Caco-2 (cell line): ENCODE results near the gene APRT. TPM values are rescaled to one million over a fixed set of nuclear protein-coding genes. Genes with fewer than 3 reads are reported as not detected.
A peak's percentile ranks its signal among the peaks of the same experiment; 100 is the strongest.
"Not testable (repeated sequence)": the region's sequence is repeated elsewhere in the genome, so short reads cannot be mapped to it uniquely, and the experiment has no call there.

Experiments used
- BruUV-seq: library from RNA; stranded (reverse); fragments of 400-500 nt; replicated peaks from 2 replicates; lab custom pipeline; 2021; lab: Mats Ljungman, UMichigan
- CTCF ChIA-PET: fragments of 300-600 bp; sonication (Branson Sonifier 250); formaldehyde crosslinking; loops from one replicate; lab custom pipeline; 2022; ENCODE audit warnings: antibody characterized with exemption; lab: Charles Lee
- POLR2A ChIA-PET: fragments of 300-600 bp; sonication (Branson Sonifier 250); formaldehyde crosslinking; loops from one replicate; lab custom pipeline; 2022; ENCODE audit warnings: antibody characterized with exemption; lab: Charles Lee
- DNase-seq, 2 experiments: peaks; one replicate each; pipeline versions ENCODE4 v3.0.0 to v3.0.0-alpha.2; 2020 to 2022
- H3K27me3 ChIP-seq: replicated peaks from 2 replicates; pipeline ENCODE4 v1.6.0; 2011; ENCODE audit warnings: low read length; ENCODE audit not compliant: control insufficient read depth, insufficient read depth
- H3K36me3 ChIP-seq: 2 replicates; pipeline ENCODE4 v1.5.1; 2011; ENCODE audit warnings: low read length; ENCODE audit not compliant: control insufficient read depth, insufficient read depth
- H3K4me1 ChIP-seq: fragments of 250-450 bp; sonication (Bioruptor Pico); 2 replicates; pipeline ENCODE4 v1.5.1; 2020; ENCODE audit warnings: mild to moderate bottlenecking
- H3K4me3 ChIP-seq: 2 replicates; pipeline ENCODE4 v1.5.1; 2011; ENCODE audit warnings: low read depth, mild to moderate bottlenecking, control low read depth, low read length
- H3K9me3 ChIP-seq: fragments of 250-450 bp; sonication (Bioruptor Pico); 2 replicates; pipeline ENCODE4 v1.5.1; 2020; ENCODE audit warnings: mild to moderate bottlenecking, moderate library complexity
- H3K27ac Mint-ChIP-seq: one replicate; pipeline ENCODE4 v1.8.0; 2022; ENCODE audit warnings: mixed read lengths; ENCODE audit not compliant: unreplicated experiment
- H3K27me3 Mint-ChIP-seq: one replicate; pipeline ENCODE4 v1.8.0; 2022; ENCODE audit warnings: mixed read lengths; ENCODE audit not compliant: insufficient read depth, unreplicated experiment
- H3K36me3 Mint-ChIP-seq: one replicate; pipeline ENCODE4 v1.8.0; 2022; ENCODE audit warnings: mild to moderate bottlenecking, mixed read lengths; ENCODE audit not compliant: insufficient read depth, unreplicated experiment
- H3K4me1 Mint-ChIP-seq: one replicate; pipeline ENCODE4 v1.8.0; 2022; ENCODE audit warnings: low read depth, mixed read lengths; ENCODE audit not compliant: unreplicated experiment
- H3K4me3 Mint-ChIP-seq: one replicate; pipeline ENCODE4 v1.8.0; 2022; ENCODE audit warnings: mild to moderate bottlenecking, moderate library complexity, mixed read lengths; ENCODE audit not compliant: unreplicated experiment
- H3K9me3 Mint-ChIP-seq: one replicate; pipeline ENCODE4 v1.8.0; 2022; ENCODE audit warnings: mixed read lengths; ENCODE audit not compliant: unreplicated experiment
- CTCF ChIP-seq, 2 experiments: fragments of 200-600 bp in 1 of 2; IDR thresholded peaks; 1 replicate in 1 of 2; 2 replicates in 1 of 2; pipeline versions ENCODE4 v1.5.1 to v1.8.0; 2011 to 2022; ENCODE audit warnings: antibody characterized with exemption in 1 of 2, control low read depth in 1 of 2, inconsistent platforms in 1 of 2, low read depth in 1 of 2, low read length in 1 of 2, mild to moderate bottlenecking in 1 of 2, moderate library complexity in 1 of 2; ENCODE audit not compliant: insufficient read depth in 1 of 2, severe bottlenecking in 1 of 2, unreplicated experiment in 1 of 2
- intact Hi-C: fragments of 100-400 bp; cut with micrococcal nuclease; formaldehyde crosslinking; loops from one replicate; pipeline ENCODE4 v1.10.0; 2022; ENCODE audit not compliant: unreplicated experiment
- total RNA-seq: library from RNA; stranded (reverse); gene quantifications from 2 replicates; pipeline ENCODE4 v1.2.3, GENCODE V29; 2022

The APRT gene
- total RNA-seq, 1 experiment from 2014 or later, result 251 TPM

GRCh38 chr16:88772871-88773811 lies 38.6 kb downstream of the APRT start:
- peaks cover 63% of the 10 kb centered on the region for H3K4me1 ChIP-seq
- BruUV-seq, result no TSS peak
- no peak overlapping the region for H3K4me3 ChIP-seq
- no peak for TF ChIP-seq CTCF (IDR thresholded peaks at IDR 0.05; ENCODE audit: insufficient read depth in 1 of 2, low read depth in 1 of 2, low read length in 1 of 2, severe bottlenecking in 1 of 2, unreplicated experiment in 1 of 2)
- Mint-ChIP-seq H3K27me3 (no peaks in the 10 kb centered on the region), H3K4me1 (peaks cover 33% of the 10 kb centered on the region), H3K9me3 (no peaks in the 10 kb centered on the region), H3K36me3 (peaks cover 73% of the 10 kb centered on the region), H3K4me3 (peak overlapping the region; percentile 27), H3K27ac (peak overlapping the region; percentile 67)
- no peaks in the 10 kb centered on the region for H3K27me3 ChIP-seq
- peak; percentile 65 to 79 for DNase-seq
- no peaks in the 10 kb centered on the region; the same call in 1 of the 2 replicates for H3K36me3 ChIP-seq
- H3K9me3 ChIP-seq, result no peaks in the 10 kb centered on the region
- POLR2A ChIA-PET, result interaction anchor here (1.9 kb wide), 1 partner anchor 36 kb away, joined by 7 read pairs; no protein-coding TSS in a partner anchor
- CTCF ChIA-PET, result interaction anchor here (0.7 to 2.8 kb wide), 5 partner anchors 10 to 174 kb away, joined by 3 to 24 read pairs (median 9); no protein-coding TSS in a partner anchor
- intact Hi-C loops, result no loop called here

GRCh38 chr16:88771781-88772180 lies 39.9 kb downstream of the APRT start:
- H3K27ac Mint-ChIP-seq, H3K27me3 ChIP-seq, DNase-seq, intact Hi-C loops, POLR2A ChIA-PET, H3K9me3 ChIP-seq, H3K27me3 Mint-ChIP-seq, H3K4me3 Mint-ChIP-seq, H3K4me3 ChIP-seq, BruUV-seq, H3K9me3 Mint-ChIP-seq, H3K36me3 ChIP-seq: not testable (repeated sequence)
- peaks cover 76% of the 10 kb centered on the region for H3K4me1 ChIP-seq
- peaks cover 65% of the 10 kb centered on the region for H3K36me3 Mint-ChIP-seq
- CTCF ChIA-PET, result interaction anchor here (2.8 kb wide), 1 partner anchor 9 kb away, joined by 24 read pairs; no protein-coding TSS in a partner anchor
- H3K4me1 Mint-ChIP-seq, result peaks cover 39% of the 10 kb centered on the region

GRCh38 chr16:88771294-88771772 lies 40.4 kb downstream of the APRT start:
- H3K4me3 ChIP-seq, result no peak overlapping the region
- H3K27ac Mint-ChIP-seq, result peak overlapping the region; percentile 82
- intact Hi-C loops, result no loop called here
- no TSS peak for BruUV-seq
- H3K27me3 Mint-ChIP-seq, result no peaks in the 10 kb centered on the region
- no peaks in the 10 kb centered on the region; the same call in 1 of the 2 replicates for H3K36me3 ChIP-seq
- H3K36me3 Mint-ChIP-seq, result peaks cover 62% of the 10 kb centered on the region
- H3K9me3 Mint-ChIP-seq, result no peaks in the 10 kb centered on the region
- CTCF ChIA-PET, result interaction anchor here (2.1 kb wide), 1 partner anchor 34 kb away, joined by 12 read pairs; no protein-coding TSS in a partner anchor
- POLR2A ChIA-PET, result no interaction called here
- DNase-seq, result no peak
- H3K27me3 ChIP-seq, result no peaks in the 10 kb centered on the region
- H3K9me3 ChIP-seq, result no peaks in the 10 kb centered on the region
- peaks cover 78% of the 10 kb centered on the region for H3K4me1 ChIP-seq
- TF ChIP-seq CTCF (IDR thresholded peaks at IDR 0.05; ENCODE audit: insufficient read depth in 1 of 2, low read depth in 1 of 2, low read length in 1 of 2, severe bottlenecking in 1 of 2, unreplicated experiment in 1 of 2), result no peak
- peak overlapping the region; percentile 27 for H3K4me3 Mint-ChIP-seq
- peaks cover 41% of the 10 kb centered on the region for H3K4me1 Mint-ChIP-seq
